ENCODE measurements around the gene RPGRIP1L.

Gene RPGRIP1L

DNA sequence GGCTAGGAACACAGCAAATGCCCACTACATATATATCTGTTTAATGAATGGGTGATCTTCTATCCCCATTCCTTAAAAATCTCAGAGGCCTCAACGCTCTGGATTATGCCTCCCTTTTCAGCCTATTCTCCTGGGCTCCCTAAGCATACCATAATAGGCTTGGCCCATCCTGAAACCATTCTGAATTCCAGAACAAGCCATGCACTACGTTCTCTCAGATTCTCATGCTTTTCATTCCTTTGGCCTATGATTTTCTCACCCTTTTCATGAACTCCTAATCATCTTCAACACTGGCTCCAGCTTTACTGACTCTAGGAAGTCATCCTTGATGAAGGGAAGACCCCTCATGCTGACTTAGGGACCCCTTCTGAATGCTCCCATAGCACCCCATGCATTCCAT lies 71.1 kb downstream of the RPGRIP1L start:
- no peaks in the 10 kb centered on the region for H3K36me3 ChIP-seq (ENCODE audit: control insufficient read depth, insufficient read depth, low read length)
- H3K4me1 ChIP-seq (ENCODE audit: control insufficient read depth, insufficient read depth, low read length), result peaks cover 5% of the 10 kb centered on the region
- no peaks in the 10 kb centered on the region for H3K9me3 ChIP-seq (ENCODE audit: control insufficient read depth, low read length)

DNA sequence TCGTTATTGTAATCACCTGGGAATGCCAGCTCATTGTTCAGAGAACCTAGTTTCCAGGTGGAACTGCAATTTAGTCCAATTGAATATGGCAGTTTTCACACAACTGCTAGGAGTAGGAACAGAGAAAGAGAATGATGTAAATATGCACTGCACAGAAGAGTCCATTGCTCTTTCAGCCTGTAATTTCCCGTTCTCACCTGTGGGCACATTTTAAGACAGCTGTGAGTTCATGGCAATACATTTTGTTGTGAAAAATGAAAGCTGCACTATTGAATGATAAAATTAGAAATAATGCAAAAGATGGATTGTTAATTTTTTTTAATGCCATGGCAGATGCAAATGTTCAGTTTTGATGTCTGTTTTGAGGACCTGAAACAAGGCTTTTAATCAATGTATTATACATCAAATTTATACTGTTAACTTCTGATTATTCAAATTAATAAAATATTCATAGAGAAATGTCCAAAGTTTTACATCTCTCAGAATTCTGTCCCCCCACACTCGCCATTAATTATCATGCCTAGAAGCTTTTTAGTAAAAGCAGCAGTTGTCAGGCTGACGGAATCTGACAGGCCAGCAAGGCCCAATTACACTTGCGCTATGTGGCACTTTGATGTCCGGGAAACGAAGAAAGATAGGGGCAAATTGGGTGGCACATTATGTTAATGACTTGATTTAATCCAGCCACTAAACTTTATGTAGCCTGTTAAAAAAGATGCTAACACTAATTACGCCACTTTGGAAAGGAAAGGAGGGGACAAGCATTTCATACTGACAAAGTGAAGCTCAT lies 72.2 kb downstream of the RPGRIP1L start:
- H3K9ac ChIP-seq (ENCODE audit: low read length), result no peak overlapping the region
- H3K27me3 ChIP-seq (ENCODE audit: control insufficient read depth, insufficient read depth, low read length), result no peaks in the 10 kb centered on the region
- no peaks in the 10 kb centered on the region for H3K9me3 ChIP-seq (ENCODE audit: control insufficient read depth, low read length)
- no peaks in the 10 kb centered on the region for H3K36me3 ChIP-seq (ENCODE audit: control insufficient read depth, insufficient read depth, low read length)
- H3K4me3 ChIP-seq (ENCODE audit: low read length), result no peak overlapping the region
- peaks cover 5% of the 10 kb centered on the region for H3K4me1 ChIP-seq (ENCODE audit: control insufficient read depth, insufficient read depth, low read length)

More for the DNA sequence above, 71.1 kb downstream of the RPGRIP1L start:
- H3K4me3 ChIP-seq (ENCODE audit: low read length), result no peak overlapping the region
- no peaks in the 10 kb centered on the region for H3K27me3 ChIP-seq (ENCODE audit: control insufficient read depth, insufficient read depth, low read length)
- no peak overlapping the region for H3K9ac ChIP-seq (ENCODE audit: low read length)

DNA sequence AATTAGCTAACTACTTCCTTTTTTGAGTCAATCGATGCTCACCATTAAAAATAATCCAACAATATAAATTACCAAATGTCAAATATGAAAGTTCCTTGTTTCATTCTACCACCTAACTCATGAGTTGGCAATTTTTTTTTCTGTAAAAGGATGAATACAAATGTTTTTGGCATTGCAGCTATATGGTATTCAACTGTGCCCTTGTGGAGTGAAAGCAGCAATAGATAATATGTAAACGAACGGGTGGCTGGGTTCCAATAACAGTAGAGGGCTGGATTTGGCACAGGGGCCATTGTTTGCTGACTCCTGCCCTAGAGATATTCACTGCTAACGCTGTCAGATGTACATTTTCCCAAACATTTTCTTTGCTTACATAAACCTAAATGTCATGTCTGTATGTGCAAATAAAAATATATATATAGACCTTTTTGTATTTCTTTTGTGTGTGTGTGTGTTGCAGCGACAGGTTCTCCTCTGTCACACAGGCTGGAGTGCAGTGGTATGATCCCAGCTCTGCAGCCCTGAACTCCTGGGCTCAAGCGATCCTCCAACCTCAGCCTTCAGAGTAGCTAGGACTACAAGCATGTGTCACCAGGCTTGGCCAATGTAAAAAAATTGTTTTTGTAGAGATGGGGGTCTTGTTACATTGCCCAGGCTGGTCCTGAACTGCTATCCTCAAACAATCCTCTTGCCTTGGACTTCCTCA lies 73.9 kb downstream of the RPGRIP1L start:
- no peak overlapping the region for H3K9ac ChIP-seq (ENCODE audit: low read length)
- peaks cover 5% of the 10 kb centered on the region for H3K4me1 ChIP-seq (ENCODE audit: control insufficient read depth, insufficient read depth, low read length)
- no peak overlapping the region for H3K4me3 ChIP-seq (ENCODE audit: low read length)
- H3K36me3 ChIP-seq (ENCODE audit: control insufficient read depth, insufficient read depth, low read length), result no peaks in the 10 kb centered on the region
- no peaks in the 10 kb centered on the region for H3K27me3 ChIP-seq (ENCODE audit: control insufficient read depth, insufficient read depth, low read length)
- no peaks in the 10 kb centered on the region for H3K9me3 ChIP-seq (ENCODE audit: control insufficient read depth, low read length)

DNA sequence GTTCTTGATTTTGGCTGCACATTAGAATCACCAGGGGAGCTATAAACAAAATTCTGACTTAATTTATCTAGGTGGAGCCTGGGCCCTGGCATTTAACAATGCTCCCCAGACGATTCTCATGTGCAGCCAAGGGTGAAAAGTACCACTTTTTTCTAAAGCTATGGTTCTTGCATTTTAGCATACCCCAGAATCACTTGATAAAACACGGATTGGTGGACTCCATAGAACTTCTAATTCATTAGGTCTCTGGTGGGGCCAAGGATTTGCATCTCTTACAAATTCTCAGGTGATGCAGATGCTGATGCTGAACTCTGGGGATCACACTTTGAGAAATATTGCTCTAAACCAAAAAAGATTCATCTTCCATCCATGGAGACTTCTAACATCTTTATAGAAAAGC lies 74.5 kb downstream of the RPGRIP1L start:
- H3K9me3 ChIP-seq (ENCODE audit: control insufficient read depth, low read length), result no peaks in the 10 kb centered on the region
- no peaks in the 10 kb centered on the region for H3K27me3 ChIP-seq (ENCODE audit: control insufficient read depth, insufficient read depth, low read length)
- no peak overlapping the region for H3K9ac ChIP-seq (ENCODE audit: low read length)
- peaks cover 5% of the 10 kb centered on the region for H3K4me1 ChIP-seq (ENCODE audit: control insufficient read depth, insufficient read depth, low read length)
- no peaks in the 10 kb centered on the region for H3K36me3 ChIP-seq (ENCODE audit: control insufficient read depth, insufficient read depth, low read length)
- no peak overlapping the region for H3K4me3 ChIP-seq (ENCODE audit: low read length)

DNA sequence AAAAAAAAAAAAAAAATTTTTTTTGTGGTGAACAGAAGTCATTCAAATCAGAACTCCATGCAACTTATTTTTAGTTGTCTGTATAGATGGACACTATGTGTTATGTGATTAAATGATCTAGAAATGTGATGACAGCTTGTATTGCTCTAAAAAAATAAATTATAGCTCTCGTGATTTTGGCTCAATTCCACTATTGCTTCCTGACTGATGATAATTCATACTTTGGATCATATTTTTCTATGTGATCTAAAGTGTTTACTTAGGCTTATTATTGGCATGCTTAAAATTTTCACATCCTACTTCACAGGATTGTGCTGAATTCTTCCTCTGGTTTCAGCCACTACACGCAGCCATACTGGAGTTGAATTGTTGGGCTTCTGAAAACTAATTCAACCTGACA lies 76.8 kb downstream of the RPGRIP1L start:
- Histone ChIP-seq H3K27me3 (ENCODE audit: control insufficient read depth, insufficient read depth, low read length) (no peaks in the 10 kb centered on the region), H3K36me3 (ENCODE audit: control insufficient read depth, insufficient read depth, low read length) (no peaks in the 10 kb centered on the region), H3K4me1 (ENCODE audit: control insufficient read depth, insufficient read depth, low read length) (peaks cover 5% of the 10 kb centered on the region), H3K4me3 (ENCODE audit: low read length) (no peak overlapping the region), H3K9me3 (ENCODE audit: control insufficient read depth, low read length) (no peaks in the 10 kb centered on the region), H3K9ac (ENCODE audit: low read length) (no peak overlapping the region)

DNA sequence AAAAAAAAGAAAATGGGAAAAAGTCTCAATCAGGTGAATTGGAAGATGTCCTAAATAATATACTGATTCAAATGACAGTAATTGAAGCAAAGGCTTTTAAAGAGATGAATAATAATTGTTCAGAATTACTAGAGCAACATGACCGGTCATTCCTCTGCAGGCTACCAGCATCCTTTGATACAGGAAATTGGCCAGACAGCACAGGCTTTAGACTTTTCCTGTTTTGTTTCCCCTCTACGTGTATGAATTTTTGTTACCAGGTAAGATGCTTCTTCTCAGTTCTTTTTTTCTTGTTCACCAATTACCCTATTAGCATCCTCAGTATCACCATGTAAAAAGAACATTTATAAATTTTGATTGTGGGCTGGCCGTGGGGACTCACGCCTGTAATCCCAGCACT lies 77.5 kb downstream of the RPGRIP1L start:
- Histone ChIP-seq H3K4me3 (ENCODE audit: low read length) (no peak overlapping the region), H3K36me3 (ENCODE audit: control insufficient read depth, insufficient read depth, low read length) (no peaks in the 10 kb centered on the region), H3K9ac (ENCODE audit: low read length) (no peak overlapping the region), H3K27me3 (ENCODE audit: control insufficient read depth, insufficient read depth, low read length) (no peaks in the 10 kb centered on the region), H3K4me1 (ENCODE audit: control insufficient read depth, insufficient read depth, low read length) (peaks cover 5% of the 10 kb centered on the region), H3K9me3 (ENCODE audit: control insufficient read depth, low read length) (no peaks in the 10 kb centered on the region)

DNA sequence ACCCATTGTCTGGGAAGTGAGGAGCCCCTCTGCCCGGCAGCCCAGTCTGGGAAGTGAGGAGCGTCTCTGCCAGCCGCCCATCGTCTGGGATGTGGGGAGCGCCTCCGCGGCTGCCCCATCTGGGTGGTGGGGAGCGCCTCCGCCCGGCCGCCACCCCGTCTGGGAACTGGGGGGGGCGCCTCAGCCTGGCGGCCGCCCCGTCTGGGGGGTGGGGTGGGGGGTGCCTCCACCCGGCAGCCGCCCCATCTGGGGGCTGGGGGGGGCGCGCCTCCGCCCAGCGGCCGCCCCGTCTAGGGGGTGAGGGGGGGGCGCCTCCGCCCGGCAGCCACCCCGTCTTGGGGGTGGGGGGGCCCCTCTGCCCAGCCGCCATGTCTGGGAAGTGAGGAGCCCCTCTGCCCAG lies 78.4 kb downstream of the RPGRIP1L start:
- Histone ChIP-seq H3K27me3 (ENCODE audit: control insufficient read depth, insufficient read depth, low read length) (no peaks in the 10 kb centered on the region), H3K4me1 (ENCODE audit: control insufficient read depth, insufficient read depth, low read length) (peaks cover 5% of the 10 kb centered on the region), H3K9ac (ENCODE audit: low read length) (no peak overlapping the region)

DNA sequence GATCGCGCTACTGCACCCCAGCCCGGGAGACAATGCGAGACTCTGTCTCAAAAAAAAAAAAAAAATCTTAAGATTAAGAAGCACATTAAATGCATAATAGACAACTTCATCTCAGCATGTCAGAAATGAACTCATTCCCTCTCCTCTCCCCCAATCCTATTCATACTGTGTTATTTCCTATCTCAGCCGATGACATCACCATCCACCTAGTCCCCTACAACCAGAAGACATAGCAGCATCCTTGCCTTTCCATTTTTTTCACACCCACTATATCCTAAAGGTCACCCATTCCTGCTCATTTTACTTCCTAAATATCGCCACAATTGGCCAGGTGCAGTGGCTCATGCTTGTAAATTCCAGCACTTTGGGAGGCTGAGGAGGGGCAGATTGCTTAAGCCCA lies 81.3 kb downstream of the RPGRIP1L start:
- H3K9ac ChIP-seq (ENCODE audit: low read length), result no peak overlapping the region
- no peaks in the 10 kb centered on the region for H3K36me3 ChIP-seq (ENCODE audit: control insufficient read depth, insufficient read depth, low read length)
- no peak overlapping the region for H3K4me3 ChIP-seq (ENCODE audit: low read length)
- H3K9me3 ChIP-seq (ENCODE audit: control insufficient read depth, low read length), result no peaks in the 10 kb centered on the region
- no peaks in the 10 kb centered on the region for H3K27me3 ChIP-seq (ENCODE audit: control insufficient read depth, insufficient read depth, low read length)
- H3K4me1 ChIP-seq (ENCODE audit: control insufficient read depth, insufficient read depth, low read length), result no peaks in the 10 kb centered on the region

More for the DNA sequence above, 78.4 kb downstream of the RPGRIP1L start:
- Histone ChIP-seq H3K9me3 (ENCODE audit: control insufficient read depth, low read length) (no peaks in the 10 kb centered on the region), H3K4me3 (ENCODE audit: low read length) (no peak overlapping the region), H3K36me3 (ENCODE audit: control insufficient read depth, insufficient read depth, low read length) (no peaks in the 10 kb centered on the region)

DNA sequence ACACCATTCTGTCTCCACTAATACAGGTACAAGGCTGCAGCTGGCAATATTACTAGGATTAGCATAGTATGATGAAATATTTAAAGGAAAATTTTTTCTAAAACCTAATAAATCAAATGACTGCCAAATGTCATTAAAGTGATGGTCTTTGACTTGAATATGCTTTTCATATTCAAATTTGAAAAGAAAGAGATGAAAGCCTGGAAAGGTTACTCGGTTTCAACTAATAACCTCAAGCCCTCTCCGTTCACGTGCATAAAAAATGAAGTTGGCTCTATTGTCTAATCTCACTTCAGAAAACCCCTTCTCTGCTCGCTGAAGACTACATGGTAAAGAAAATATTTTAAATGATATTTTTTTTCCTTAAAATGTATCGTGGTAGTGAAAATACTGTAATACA lies 83.2 kb downstream of the RPGRIP1L start:
- Histone ChIP-seq H3K36me3 (ENCODE audit: control insufficient read depth, insufficient read depth, low read length) (no peaks in the 10 kb centered on the region), H3K9ac (ENCODE audit: low read length) (no peak overlapping the region), H3K4me3 (ENCODE audit: low read length) (no peak overlapping the region), H3K9me3 (ENCODE audit: control insufficient read depth, low read length) (no peaks in the 10 kb centered on the region), H3K4me1 (ENCODE audit: control insufficient read depth, insufficient read depth, low read length) (no peaks in the 10 kb centered on the region), H3K27me3 (ENCODE audit: control insufficient read depth, insufficient read depth, low read length) (no peaks in the 10 kb centered on the region)

DNA sequence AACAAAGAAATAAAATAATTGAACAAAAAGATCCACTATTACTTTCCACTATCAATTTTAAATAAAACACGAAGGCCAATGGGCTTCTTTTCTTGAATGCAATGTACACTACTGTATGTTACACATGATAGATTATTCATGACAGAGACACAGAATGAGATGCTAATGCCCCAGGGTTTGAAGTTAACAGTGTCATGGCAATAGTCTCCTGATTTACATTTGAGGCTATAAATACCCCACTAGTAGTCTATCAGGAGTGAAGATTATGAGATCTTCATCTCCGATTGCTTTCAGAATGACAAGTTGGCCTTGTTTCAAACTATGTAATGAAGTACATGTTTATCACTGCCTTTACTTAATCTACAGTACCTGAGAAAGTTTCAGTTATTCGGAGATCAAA lies 84.4 kb downstream of the RPGRIP1L start:
- no peaks in the 10 kb centered on the region for H3K27me3 ChIP-seq (ENCODE audit: control insufficient read depth, insufficient read depth, low read length)
- H3K36me3 ChIP-seq (ENCODE audit: control insufficient read depth, insufficient read depth, low read length), result no peaks in the 10 kb centered on the region
- H3K9me3 ChIP-seq (ENCODE audit: control insufficient read depth, low read length), result no peaks in the 10 kb centered on the region
- no peak overlapping the region for H3K4me3 ChIP-seq (ENCODE audit: low read length)
- H3K4me1 ChIP-seq (ENCODE audit: control insufficient read depth, insufficient read depth, low read length), result no peaks in the 10 kb centered on the region
- no peak overlapping the region for H3K9ac ChIP-seq (ENCODE audit: low read length)

DNA sequence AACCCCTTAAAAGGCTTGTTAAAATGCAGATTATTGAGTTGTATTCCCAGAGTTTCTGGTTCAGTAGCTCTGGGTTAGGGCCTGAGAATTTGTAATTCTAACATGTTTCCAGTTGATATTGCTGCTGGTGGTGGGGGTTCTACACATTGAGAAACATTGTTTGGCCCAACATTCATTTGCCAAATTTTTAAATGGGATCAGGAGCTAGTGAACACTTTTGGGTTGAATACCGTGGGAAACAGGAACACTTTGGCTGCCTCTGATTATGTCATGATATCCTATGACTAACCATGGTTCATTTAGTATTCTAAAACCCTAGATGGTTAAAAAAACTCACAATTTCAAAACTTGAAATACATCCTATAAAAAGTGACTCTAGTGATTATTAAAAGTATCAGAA lies 89.3 kb downstream of the RPGRIP1L start:
- Histone ChIP-seq H3K9ac (ENCODE audit: low read length) (no peak overlapping the region), H3K27me3 (ENCODE audit: control insufficient read depth, insufficient read depth, low read length) (no peaks in the 10 kb centered on the region), H3K36me3 (ENCODE audit: control insufficient read depth, insufficient read depth, low read length) (no peaks in the 10 kb centered on the region), H3K4me1 (ENCODE audit: control insufficient read depth, insufficient read depth, low read length) (peaks cover 6% of the 10 kb centered on the region), H3K9me3 (ENCODE audit: control insufficient read depth, low read length) (no peaks in the 10 kb centered on the region), H3K4me3 (ENCODE audit: low read length) (no peak overlapping the region)

DNA sequence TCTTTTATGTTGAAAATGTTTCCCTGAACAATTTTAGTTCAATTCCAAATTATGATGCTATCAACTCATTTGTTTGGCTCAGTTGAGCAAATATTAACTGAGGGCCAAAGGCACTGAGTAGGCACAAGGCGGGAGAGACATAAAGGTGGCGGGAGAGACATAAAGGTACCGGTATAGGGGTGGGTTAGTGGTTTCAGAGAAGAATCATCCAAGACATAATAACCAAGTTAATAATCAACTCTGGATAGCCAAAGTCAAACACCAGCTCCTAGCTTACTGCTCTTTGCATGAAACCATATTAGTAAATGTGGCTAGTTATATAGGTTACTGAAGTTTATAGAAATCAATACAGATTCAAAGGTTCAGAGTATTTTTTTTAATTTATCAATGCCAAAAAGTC lies 91.7 kb downstream of the RPGRIP1L start:
- H3K9me3 ChIP-seq (ENCODE audit: control insufficient read depth, low read length), result no peaks in the 10 kb centered on the region
- no peaks in the 10 kb centered on the region for H3K36me3 ChIP-seq (ENCODE audit: control insufficient read depth, insufficient read depth, low read length)
- no peak overlapping the region for H3K4me3 ChIP-seq (ENCODE audit: low read length)
- H3K9ac ChIP-seq (ENCODE audit: low read length), result no peak overlapping the region
- H3K4me1 ChIP-seq (ENCODE audit: control insufficient read depth, insufficient read depth, low read length), result peaks cover 6% of the 10 kb centered on the region
- no peaks in the 10 kb centered on the region for H3K27me3 ChIP-seq (ENCODE audit: control insufficient read depth, insufficient read depth, low read length)
